Parathyroid adenoma (tissue), 2 donors: ENCODE data around the gene ENKUR.

Experiments used
- H2AFZ ChIP-seq: fragments of 300-600 bp; sonication (generic); one replicate; pipeline ENCODE4 v1.7.0; 2017; ENCODE audit warnings: antibody characterized with exemption, mild to moderate bottlenecking
- H3K27ac ChIP-seq: fragments of 300-600 bp; sonication (generic); one replicate; pipeline ENCODE4 v1.7.0; 2017
- H3K27me3 ChIP-seq: fragments of 300-600 bp; sonication (generic); one replicate; pipeline ENCODE4 v1.7.0; 2017; ENCODE audit warnings: low read length; ENCODE audit not compliant: control insufficient read depth, insufficient read depth
- H3K36me3 ChIP-seq: fragments of 300-600 bp; sonication (generic); one replicate; pipeline ENCODE4 v1.7.0; 2017; ENCODE audit warnings: low read length; ENCODE audit not compliant: control insufficient read depth, insufficient read depth
- H3K4me1 ChIP-seq: fragments of 300-600 bp; sonication (generic); one replicate; pipeline ENCODE4 v1.7.0; 2017; ENCODE audit warnings: control low read depth
- H3K4me2 ChIP-seq: fragments of 300-600 bp; sonication (generic); one replicate; pipeline ENCODE4 v1.7.0; 2017; ENCODE audit warnings: low read length
- H3K4me3 ChIP-seq: fragments of 300-600 bp; sonication (generic); one replicate; pipeline ENCODE4 v1.7.0; 2017; ENCODE audit warnings: low read depth, low read length
- H3K79me2 ChIP-seq: fragments of 300-600 bp; sonication (generic); one replicate; pipeline ENCODE4 v1.7.0; 2017; ENCODE audit warnings: control low read depth
- H3K9ac ChIP-seq: fragments of 300-600 bp; sonication (generic); one replicate; pipeline ENCODE4 v1.7.0; 2017; ENCODE audit warnings: mild to moderate bottlenecking
- H3K9me3 ChIP-seq: fragments of 300-600 bp; sonication (generic); one replicate; pipeline ENCODE4 v1.7.0; 2017; ENCODE audit warnings: low read length; ENCODE audit not compliant: control insufficient read depth
- TF ChIP-seq, protein P1 (sequence below): fragments of 300-600 bp; sonication (generic); IDR thresholded peaks from one replicate; pipeline ENCODE4 v1.7.0; 2017; ENCODE audit warnings: antibody characterized with exemption, mild to moderate bottlenecking
- donor health status: primary hyperparathyroidism.

The ENKUR gene

DNA sequence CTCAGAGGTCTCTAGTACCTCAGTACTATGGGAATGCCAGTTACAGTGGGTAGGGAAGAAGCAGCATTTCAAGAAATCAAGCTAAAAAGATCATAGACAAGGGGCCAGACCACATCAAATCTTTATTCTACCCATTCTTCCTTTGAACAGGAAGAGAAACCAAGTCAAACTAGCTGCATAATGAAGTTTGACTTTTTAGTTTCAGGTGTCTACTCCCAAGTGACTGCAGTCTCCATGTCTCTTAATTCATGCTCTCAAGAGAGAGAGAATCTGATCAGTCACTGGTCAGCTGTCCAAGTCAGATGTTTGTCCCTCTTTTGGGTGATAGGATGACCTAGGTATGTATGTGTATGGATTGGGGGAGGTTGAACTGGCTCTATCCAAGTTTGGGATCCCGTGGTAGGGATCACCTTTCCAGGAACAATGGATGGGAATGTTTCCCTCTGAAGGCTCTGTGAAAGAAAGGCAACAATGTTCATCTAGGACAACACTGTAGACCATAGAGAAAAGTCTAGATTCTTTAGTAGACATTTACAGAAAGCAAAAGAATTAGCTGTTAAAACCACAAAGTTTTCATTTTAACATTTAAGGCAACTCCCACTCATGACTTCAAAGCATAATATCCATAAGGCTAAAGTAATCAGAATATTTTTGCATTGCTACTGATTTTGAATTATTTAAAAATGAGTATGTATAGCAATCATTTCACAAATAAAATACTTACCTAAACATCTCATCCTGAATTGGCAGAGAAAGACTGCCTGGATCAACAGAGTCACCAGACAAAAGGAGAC is 33.4 kb downstream of the ENKUR start:
- TF ChIP-seq, protein P1, sequence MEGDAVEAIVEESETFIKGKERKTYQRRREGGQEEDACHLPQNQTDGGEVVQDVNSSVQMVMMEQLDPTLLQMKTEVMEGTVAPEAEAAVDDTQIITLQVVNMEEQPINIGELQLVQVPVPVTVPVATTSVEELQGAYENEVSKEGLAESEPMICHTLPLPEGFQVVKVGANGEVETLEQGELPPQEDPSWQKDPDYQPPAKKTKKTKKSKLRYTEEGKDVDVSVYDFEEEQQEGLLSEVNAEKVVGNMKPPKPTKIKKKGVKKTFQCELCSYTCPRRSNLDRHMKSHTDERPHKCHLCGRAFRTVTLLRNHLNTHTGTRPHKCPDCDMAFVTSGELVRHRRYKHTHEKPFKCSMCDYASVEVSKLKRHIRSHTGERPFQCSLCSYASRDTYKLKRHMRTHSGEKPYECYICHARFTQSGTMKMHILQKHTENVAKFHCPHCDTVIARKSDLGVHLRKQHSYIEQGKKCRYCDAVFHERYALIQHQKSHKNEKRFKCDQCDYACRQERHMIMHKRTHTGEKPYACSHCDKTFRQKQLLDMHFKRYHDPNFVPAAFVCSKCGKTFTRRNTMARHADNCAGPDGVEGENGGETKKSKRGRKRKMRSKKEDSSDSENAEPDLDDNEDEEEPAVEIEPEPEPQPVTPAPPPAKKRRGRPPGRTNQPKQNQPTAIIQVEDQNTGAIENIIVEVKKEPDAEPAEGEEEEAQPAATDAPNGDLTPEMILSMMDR = no peak
- Histone ChIP-seq H3K9ac (no peak overlapping the region), H3K9me3 (no peaks in the 10 kb centered on the region), H3K4me3 (no peak overlapping the region), H3K4me2 (no peak overlapping the region), H3K27ac (no peak overlapping the region), H3K79me2 (no peaks in the 10 kb centered on the region), H3K27me3 (no peaks in the 10 kb centered on the region), H3K36me3 (no peaks in the 10 kb centered on the region), H2AFZ (no peak overlapping the region), H3K4me1 (no peaks in the 10 kb centered on the region)

DNA sequence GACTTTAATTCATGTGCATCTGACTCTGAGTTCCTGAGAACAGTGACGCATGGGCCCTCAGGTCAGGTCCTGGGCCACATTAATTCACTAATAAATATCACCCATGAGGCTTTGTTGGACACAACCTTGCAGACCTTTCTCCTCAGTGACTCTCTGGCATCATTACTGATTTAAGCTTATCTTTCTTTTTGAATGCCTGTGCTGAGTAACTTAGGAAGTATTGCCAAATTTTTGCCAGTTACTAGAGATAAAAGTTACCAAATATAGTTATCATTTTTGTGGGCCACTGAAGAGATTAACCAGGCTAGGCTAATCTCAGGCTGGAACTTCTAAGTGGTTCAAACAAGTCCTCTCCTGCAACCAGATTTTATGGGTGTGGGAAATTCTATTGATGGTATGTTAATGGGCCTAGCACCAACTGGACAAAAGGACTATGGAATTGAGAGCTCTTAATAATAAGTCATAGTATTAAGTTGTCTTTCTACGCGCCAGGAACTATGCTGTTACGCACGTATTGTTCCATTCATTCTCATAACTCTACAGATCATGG is 34.7 kb downstream of the ENKUR start:
- TF ChIP-seq, protein P1 = no peak
- no peak overlapping the region for H3K27ac ChIP-seq

DNA sequence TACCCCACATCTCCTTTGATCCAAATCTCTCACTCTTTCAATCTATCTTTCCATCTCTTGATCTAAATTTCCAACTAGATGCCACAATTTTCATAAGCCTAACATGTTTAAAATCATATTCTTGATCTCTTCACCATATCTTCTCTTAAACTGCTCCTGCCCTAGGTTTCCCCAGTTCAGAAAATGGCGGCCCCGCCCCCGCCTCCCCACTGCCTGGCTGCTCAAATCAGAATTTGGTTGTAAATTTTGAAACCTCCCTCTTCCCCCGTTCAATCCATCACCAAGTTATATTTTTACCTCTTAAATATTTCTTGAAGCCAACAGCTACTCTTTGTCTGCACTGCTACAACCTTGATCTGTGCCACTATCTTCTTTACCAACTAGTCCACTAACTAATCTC is 36.3 kb downstream of the ENKUR start:
- H3K9me3 ChIP-seq = no peaks in the 10 kb centered on the region
- H3K4me1 ChIP-seq = no peaks in the 10 kb centered on the region
- no peaks in the 10 kb centered on the region for H3K79me2 ChIP-seq
- no peak overlapping the region for H3K4me2 ChIP-seq
- no peaks in the 10 kb centered on the region for H3K27me3 ChIP-seq
- no peak overlapping the region for H3K4me3 ChIP-seq
- TF ChIP-seq, protein P1 = no peak
- no peak overlapping the region for H3K27ac ChIP-seq
- H2AFZ ChIP-seq = no peak overlapping the region
- H3K9ac ChIP-seq = no peak overlapping the region
- H3K36me3 ChIP-seq = no peaks in the 10 kb centered on the region

More for the DNA sequence above, 34.7 kb downstream of the ENKUR start:
- Histone ChIP-seq H3K9me3 (no peaks in the 10 kb centered on the region), H3K79me2 (no peaks in the 10 kb centered on the region), H3K4me2 (no peak overlapping the region), H3K4me1 (no peaks in the 10 kb centered on the region), H3K4me3 (no peak overlapping the region), H2AFZ (no peak overlapping the region), H3K9ac (no peak overlapping the region), H3K27me3 (no peaks in the 10 kb centered on the region), H3K36me3 (no peaks in the 10 kb centered on the region)

DNA sequence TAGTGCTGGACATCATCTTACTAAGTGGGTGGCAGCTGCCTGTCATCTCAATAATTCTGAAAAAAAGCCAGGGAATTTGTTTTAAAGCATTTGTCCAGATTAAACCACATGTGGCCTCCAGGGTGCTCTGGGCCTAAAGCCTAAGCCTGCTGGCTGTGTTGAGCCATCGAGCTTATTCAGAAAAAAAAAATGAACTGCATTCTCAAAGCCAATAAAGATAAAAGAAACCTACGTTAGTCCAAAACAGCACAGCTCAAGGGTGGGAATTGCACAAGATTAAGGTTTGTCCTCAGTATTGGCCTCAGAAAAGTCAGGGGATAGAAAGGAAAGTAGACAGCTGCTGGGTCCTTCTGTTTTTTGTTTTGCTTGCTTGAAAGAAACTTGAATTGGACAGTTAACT is 41.0 kb downstream of the ENKUR start:
- TF ChIP-seq, protein P1 = no peak
- Histone ChIP-seq H3K9ac (no peak overlapping the region), H3K79me2 (no peaks in the 10 kb centered on the region), H3K9me3 (no peaks in the 10 kb centered on the region), H3K4me3 (no peak overlapping the region), H3K27me3 (no peaks in the 10 kb centered on the region), H3K36me3 (no peaks in the 10 kb centered on the region), H3K27ac (no peak overlapping the region), H3K4me2 (no peak overlapping the region), H3K4me1 (no peaks in the 10 kb centered on the region), H2AFZ (no peak overlapping the region)

DNA sequence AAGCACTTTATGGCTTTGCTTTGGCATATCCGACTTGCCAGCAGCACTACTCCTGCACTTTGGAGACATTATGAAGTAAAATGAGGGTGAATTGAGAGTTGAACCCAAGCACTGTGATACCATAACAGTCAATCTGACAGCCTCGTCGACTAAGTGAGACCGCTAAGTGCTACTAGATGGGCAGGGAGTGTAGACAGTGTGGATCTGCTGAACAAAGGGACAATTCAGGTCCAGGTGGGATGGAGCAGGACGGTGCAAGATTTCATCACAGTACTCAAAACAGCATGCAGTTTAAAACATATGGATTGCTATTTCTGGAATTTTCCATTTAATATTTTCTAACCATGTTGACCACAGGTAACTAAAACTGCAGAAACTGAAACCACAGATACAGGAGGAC is 42.8 kb downstream of the ENKUR start:
- Histone ChIP-seq H2AFZ (no peak overlapping the region), H3K36me3 (no peaks in the 10 kb centered on the region), H3K4me3 (no peak overlapping the region), H3K4me2 (no peak overlapping the region), H3K9ac (no peak overlapping the region), H3K9me3 (no peaks in the 10 kb centered on the region), H3K4me1 (no peaks in the 10 kb centered on the region), H3K79me2 (no peaks in the 10 kb centered on the region), H3K27me3 (no peaks in the 10 kb centered on the region), H3K27ac (no peak overlapping the region)
- TF ChIP-seq, protein P1 = no peak
